Measurements from ENCODE around the gene C6orf15. TPM values are rescaled to one million over a fixed set of nuclear protein-coding genes. Genes with fewer than 3 reads are reported as not detected.

Gene C6orf15
- total RNA-seq = not detected in 2 replicates

DNA sequence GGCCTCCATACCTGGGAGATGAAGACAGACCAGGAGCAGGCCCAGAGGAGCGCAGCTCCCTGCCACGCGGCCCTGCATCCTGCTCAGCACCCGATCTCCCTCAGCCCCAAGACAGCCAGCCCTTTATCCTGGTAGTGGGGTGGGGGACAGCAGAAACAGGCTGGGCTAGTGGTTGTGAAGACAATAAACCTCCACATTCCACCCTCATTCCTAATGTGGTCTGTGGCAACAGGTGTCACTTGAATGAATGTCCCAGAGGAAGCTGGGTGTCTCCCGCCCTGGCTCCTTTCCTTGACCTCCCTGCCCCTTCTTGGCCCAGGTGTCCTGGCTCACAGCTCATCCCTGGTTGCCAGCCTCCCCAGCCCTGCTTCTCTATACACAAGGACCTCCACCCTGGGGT, at the start of gene C6orf15:
Gene C6orf15, minus strand, starts transcription at position 98 of the 400 bp plus-strand sequence. Its CDS starts 20 bp downstream, at position 78.

DNA sequence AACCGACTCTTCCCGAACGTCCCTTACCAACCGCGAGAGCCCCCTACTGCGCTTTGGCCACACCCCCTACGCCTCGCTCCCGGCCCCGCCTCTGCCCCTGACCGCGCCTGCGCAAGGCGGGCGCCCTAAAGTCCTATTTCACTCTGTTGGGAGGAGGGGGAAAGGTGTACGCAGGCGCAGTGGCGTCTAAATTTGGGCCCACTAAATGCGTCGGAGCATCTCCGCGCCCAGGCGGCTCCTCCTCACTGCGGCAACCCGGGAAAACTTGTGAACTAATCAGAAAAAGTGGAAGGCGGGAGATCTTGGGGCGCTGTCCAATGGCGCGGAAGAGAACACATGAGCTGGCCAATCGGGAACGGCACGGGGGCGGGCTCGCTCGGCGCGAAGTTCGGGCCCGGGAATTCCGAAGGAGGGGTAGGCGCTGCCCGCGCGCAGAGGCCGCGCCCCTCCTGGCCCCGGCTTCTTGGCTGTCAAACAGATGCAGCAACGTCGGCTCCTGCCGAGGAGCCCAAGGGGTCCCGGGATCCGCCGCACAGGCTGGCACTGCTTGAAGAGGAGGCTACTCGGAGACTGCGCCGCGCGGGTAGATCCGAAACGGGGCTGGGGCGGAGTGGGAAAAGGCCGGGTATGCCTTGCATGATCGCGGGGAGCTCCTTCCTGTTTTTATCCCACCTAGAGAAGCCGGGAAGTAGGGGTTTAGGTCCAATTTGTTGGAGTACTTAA, 45.9 kb upstream of the C6orf15 start, which contains the start of gene TCF19:
Gene TCF19, plus strand, starts transcription at position 450 of the 723 bp plus-strand sequence. CDS start 881 bp downstream, outside the sequence.

DNA sequence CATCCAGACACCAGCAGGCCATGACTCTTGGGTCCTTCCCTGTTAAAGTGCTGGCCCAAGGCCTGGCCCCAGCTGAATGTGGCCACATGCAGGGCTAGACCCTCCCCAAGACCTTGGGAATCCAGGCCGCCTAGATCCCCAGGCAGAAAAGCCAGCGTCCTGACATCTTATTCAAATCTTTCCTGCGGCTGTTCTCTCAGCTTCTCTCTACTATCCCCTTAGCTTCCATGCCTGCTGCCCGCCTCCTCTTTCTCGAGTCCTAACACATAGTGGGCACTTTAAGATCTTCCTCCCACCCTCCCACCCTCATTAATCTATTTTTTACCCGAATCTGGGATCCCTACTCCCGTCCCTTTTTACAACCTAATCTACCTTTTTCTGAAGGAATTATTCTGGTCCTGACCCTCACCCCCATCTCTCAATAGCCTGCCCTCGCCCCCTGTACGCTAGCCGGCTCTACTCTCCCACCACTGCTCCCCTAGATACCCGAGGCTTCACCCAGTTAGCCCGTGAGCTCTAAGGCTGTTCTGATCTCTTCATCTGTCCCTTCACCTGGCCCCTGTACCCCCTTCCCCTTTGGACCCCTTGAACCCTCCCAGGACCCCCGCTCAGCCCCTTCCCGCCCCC, 45.3 kb upstream of the C6orf15 start, which contains the start of gene CCHCR1:
Gene CCHCR1, minus strand, starts transcription at position 290 of the 627 bp plus-strand sequence. Its CDS starts 202 bp downstream, at position 88.

DNA sequence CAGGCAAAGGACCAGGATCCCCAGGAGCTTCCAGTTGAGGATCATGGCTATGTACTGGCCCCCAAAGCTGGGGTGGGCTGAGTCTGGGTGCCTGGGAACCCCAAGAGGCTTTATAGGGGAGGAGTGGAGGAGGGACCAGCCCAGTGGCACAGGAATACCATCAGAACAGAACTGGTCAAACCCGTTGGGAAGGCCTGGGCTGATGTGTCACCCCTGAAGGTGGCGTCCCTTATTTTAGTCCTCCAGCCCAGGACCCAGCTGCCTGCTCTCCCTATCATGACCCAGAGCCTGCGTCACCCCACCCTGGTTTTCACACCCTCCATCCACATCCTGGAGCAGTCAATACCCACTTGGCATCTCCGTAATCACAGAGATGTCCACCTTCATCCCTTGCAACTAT, 26.6 kb upstream of the C6orf15 start, which contains the start of gene PSORS1C2:
Gene PSORS1C2, minus strand, starts transcription at position 85 of the 400 bp plus-strand sequence. Its CDS starts 40 bp downstream, at position 45.

DNA sequence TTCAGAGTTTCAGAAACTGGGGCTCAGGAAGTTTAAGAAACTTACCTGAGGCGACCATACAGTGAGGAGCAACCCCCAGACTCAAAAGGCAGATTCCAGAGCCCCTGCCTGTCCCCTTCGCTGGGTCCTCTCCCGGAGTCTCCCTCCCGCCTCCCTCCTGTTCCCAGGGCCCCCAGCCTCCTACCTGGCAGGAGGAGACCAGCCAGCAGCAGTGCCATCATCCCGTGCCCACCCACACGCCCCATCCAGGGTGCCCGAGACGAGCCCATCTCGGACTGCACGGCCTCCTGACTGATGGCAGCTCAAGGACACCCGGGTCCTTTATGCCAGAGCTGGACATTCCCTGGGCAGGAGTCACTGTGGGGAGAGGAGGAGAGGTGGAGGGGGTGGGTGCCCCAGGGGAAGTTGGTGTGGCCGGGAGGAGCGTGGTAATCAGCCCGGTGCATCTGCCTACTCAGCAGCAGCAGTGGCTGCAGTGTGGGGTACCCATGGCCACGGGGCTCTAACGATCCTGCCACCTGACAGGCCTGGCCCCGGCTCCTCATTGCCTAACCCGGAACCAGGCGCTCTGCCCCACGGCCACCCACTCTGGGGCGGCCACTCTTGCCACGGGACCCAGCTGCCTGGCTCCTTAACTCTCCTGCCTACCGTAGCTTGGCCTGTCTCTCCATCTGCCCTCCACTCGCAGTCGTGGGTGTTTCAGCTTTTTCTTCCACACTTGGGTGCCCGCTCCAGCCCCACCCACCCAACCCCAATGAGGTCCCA, 8.0 kb upstream of the C6orf15 start, which contains the start of gene CDSN:
Gene CDSN, minus strand, starts transcription at position 296 of the 765 bp plus-strand sequence. Its CDS starts 27 bp downstream, at position 269.

GRCh38 chr6:31114541-31114878, 2.1 kb upstream of the C6orf15 start, which contains the start of gene PSORS1C1:
Gene PSORS1C1 (plus strand): TSS chr6:31114800. CDS start chr6:31129633, 14,833 bp downstream.

Other genes with a start within 250 kb of the C6orf15 start
- 30.9 and 56.6 TPM in 2 replicates for gene DDR1, start 228.1 kb downstream of the C6orf15 start, total RNA-seq
- gene GTF2H4, start 204.4 kb downstream of the C6orf15 start, total RNA-seq = 12.5 and 16.1 TPM in 2 replicates
- 11.6 and 26.8 TPM in 2 replicates for gene VARS2, start 198.3 kb downstream of the C6orf15 start, total RNA-seq
- gene SFTA2, start 180.4 kb downstream of the C6orf15 start, total RNA-seq = not detected in 2 replicates
- gene MUCL3, start 171.6 kb downstream of the C6orf15 start, total RNA-seq = not detected in 2 replicates
- gene MUC21, start 128.9 kb downstream of the C6orf15 start, total RNA-seq = not detected in 2 replicates
- gene MUC22, start 102.1 kb downstream of the C6orf15 start, total RNA-seq = not detected in 2 replicates
- 0.89 and 1.6 TPM in 2 replicates for gene PSORS1C1, start 2.2 kb upstream of the C6orf15 start, total RNA-seq
- gene CDSN, start 7.9 kb upstream of the C6orf15 start, total RNA-seq = not detected in 2 replicates
- not detected in 2 replicates for gene PSORS1C2, start 26.5 kb upstream of the C6orf15 start, total RNA-seq
- gene CCHCR1, start 45.2 kb upstream of the C6orf15 start, total RNA-seq = 9.9 and 11.3 TPM in 2 replicates
- 1.5 and 8.6 TPM in 2 replicates for gene TCF19, start 46.0 kb upstream of the C6orf15 start, total RNA-seq
- gene POU5F1, start 58.1 kb upstream of the C6orf15 start, total RNA-seq = 0.30 and 0.51 TPM in 2 replicates
- gene HLA-C, start 159.5 kb upstream of the C6orf15 start, total RNA-seq = 163 and 475 TPM in 2 replicates
- 405 and 426 TPM in 2 replicates for gene HLA-B, start 244.6 kb upstream of the C6orf15 start, total RNA-seq

Data from smooth muscle cell of the umbilical artery (primary cell).